Erythroblast (primary cell): ENCODE results near the gene PDE1C.

ENCODE experiments used
- GATA1 ChIP-seq: IDR thresholded peaks from 2 replicates; pipeline ENCODE4 v1.6.1; 2011; ENCODE audit warnings: low read depth, mild to moderate bottlenecking, control low read depth, low read length, moderate library complexity
- POLR2A ChIP-seq: IDR thresholded peaks from 2 replicates; pipeline ENCODE4 v1.6.1; 2011; ENCODE audit warnings: mild to moderate bottlenecking, low read length

GRCh38 chr7:31955021-31955420, 115.2 kb downstream of the PDE1C start:
- TF ChIP-seq POLR2A (no peak), GATA1 (no peak)
